Motor neuron (in vitro differentiated cells): Measurements from ENCODE around the gene AKR7A3. TPM values are rescaled to one million over a fixed set of nuclear protein-coding genes. Genes with fewer than 3 reads are reported as not detected.
A peak's percentile ranks its signal among the peaks of the same experiment; 100 is the strongest.
"Not testable (repeated sequence)": the region's sequence is repeated elsewhere in the genome, so short reads cannot be mapped to it uniquely, and the experiment has no call there.

Source experiments
- ATAC-seq, 8 experiments: fragments of 200-7000 bp; cut with Tn5 transposase; replicated peaks in 6 of 8; 2 replicates each; pipeline ENCODE4 v1.8.0; 2021; ENCODE audit warnings: mild to moderate bottlenecking in 8 of 8, moderate library complexity in 8 of 8
- H3K27ac ChIP-seq, 2 donors: fragments of 250-450 bp; sonication (Bioruptor Pico); 2 replicates each; pipeline ENCODE4 v1.9.0; 2021; ENCODE audit warnings: antibody characterized with exemption in 2 of 2, mild to moderate bottlenecking in 2 of 2, moderate library complexity in 1 of 2
- H3K4me1 ChIP-seq, 2 donors: fragments of 250-450 bp; sonication (Bioruptor Pico); replicated peaks in 1 of 2; 2 replicates each; pipeline ENCODE4 v1.6.1; 2021; ENCODE audit warnings: antibody characterized with exemption in 2 of 2, mild to moderate bottlenecking in 2 of 2, moderate library complexity in 1 of 2
- H3K4me3 ChIP-seq, 5 donors: fragments of 250-450 bp; sonication (Bioruptor Pico); 2 replicates each; pipeline ENCODE4 v1.9.0; 2021; ENCODE audit warnings: antibody characterized with exemption in 5 of 5, mild to moderate bottlenecking in 5 of 5, moderate library complexity in 4 of 5
- WGBS, 10 experiments: fragments of 450-650 bp; shearing (Covaris generic); methylation state at CpG; one replicate each; pipeline ENCODE4 v1.0.0; 2022; 5-methylcytosine and 5-hydroxymethylcytosine counted together
- in situ Hi-C, 9 experiments: fragments of 400-800 bp; cut with MboI; loops; one replicate each; pipeline ENCODE4 v1.15.0; 2021; ENCODE audit warnings: low sequenced_read_pairs in 9 of 9, low pct_unique_long_range_greater_than_20kb in 2 of 9; ENCODE audit not compliant: unreplicated experiment in 9 of 9
- total RNA-seq, 8 experiments: library from RNA; unstranded; fragments of 300-600 nt; gene quantifications; 2 replicates each; pipeline versions ENCODE4 v1.2.3 to v1.2.4, GENCODE V29; 2022

The AKR7A3 gene
- total RNA-seq, 8 experiments from 2014 or later: 0.43 to 1.2 (median 0.84) TPM

DNA sequence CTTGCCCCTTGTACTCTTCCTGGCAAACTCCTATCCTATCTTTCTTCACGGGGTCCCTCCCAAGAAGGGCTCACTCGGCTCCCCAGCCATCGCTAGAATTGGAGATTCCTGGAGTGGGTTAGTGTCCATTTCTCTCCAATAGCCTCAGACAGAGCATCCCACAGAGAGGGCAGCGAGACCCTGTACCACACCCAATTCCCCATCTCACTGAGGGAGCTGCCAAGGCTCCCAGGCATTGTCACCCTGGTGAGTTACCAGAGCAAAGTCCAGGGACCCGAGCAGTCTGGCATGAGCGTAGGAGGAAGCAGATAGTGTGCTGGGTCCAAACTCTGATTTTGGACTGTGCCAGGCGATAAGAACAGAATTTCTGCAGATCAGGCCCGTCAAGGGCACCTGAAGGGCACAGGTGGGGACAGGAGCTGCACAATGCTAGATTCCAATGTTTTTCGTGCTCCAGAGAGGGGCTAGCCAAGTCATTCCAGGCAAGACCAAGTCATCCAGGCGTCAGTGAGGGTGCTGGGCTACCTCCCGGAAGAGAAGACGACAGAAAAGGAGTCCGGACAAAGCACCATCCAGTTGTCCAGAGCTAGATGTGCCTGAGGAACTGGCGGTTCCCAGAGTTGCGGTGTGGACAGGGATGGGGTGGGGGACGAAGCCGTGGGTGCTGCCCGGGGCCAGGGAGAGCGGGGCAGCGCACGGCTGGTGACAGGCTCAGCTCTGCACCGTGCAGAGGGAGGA, 15.3 kb downstream of the AKR7A3 start:
- in situ Hi-C loops: no loop called here
- no peaks in the 10 kb centered on the region for H3K4me1 ChIP-seq
- ATAC-seq: peak in 2 of 8 experiments; percentile 6 to 8
- H3K27ac ChIP-seq: no peak overlapping the region
- 80 to 100% (median 90%) methylated on average over 1 to 9 of the region's 22 CpGs; no CpG with 5 or more reads in 3 of the 10 experiments for WGBS, 10 experiments
- H3K4me3 ChIP-seq: no peak overlapping the region

GRCh38 chr1:19272064-19272463, 16.5 kb downstream of the AKR7A3 start:
- peak in 3 of 8 experiments; percentile 66 to 70 (median 66) for ATAC-seq
- H3K4me3 ChIP-seq: no peak overlapping the region
- no peak overlapping the region for H3K27ac ChIP-seq
- no peaks in the 10 kb centered on the region for H3K4me1 ChIP-seq
- in situ Hi-C loops: no loop called here

- H3K4me1 ChIP-seq, in situ Hi-C loops, H3K27ac ChIP-seq, H3K4me3 ChIP-seq: not testable (repeated sequence)
- WGBS, 10 experiments: 76% methylated on average over 6 of the region's 6 CpGs; no CpG with 5 or more reads in 9 of the 10 experiments
- ATAC-seq: peak in 3 of 8 experiments; percentile 47 to 84 (median 52)
These were observed 18.2 kb downstream of the AKR7A3 start for GRCh38 chr1:19270343-19270730.

GRCh38 chr1:19269427-19270342, 18.9 kb downstream of the AKR7A3 start:
- H3K4me1 ChIP-seq, H3K4me3 ChIP-seq, in situ Hi-C loops, H3K27ac ChIP-seq, ATAC-seq: not testable (repeated sequence)
- WGBS, 10 experiments: 31 to 90% (median 64%) methylated on average over 1 to 5 of the region's 9 CpGs; no CpG with 5 or more reads in 2 of the 10 experiments

DNA sequence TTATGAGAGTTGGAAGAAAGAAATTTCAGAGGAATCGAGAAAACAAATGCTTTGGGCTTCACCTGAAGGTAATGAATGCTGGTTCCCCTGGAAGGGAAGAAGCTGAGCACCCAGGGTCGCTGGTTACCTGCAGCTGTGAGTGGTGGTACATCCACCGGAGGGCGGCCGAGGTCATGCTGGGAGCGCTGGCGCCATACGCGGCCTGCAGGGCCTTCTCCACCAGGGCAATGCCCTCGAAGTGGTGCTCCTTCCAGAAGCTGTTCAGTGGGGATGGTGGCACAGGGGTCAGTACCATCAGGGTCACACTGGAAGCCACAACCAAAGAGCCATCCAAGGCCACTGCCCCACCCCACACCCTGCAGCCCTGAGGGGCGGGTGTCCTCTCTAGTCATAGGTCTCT, 20.1 kb downstream of the AKR7A3 start:
- no peak overlapping the region for H3K4me3 ChIP-seq
- no peak for ATAC-seq
- H3K4me1 ChIP-seq: no peaks in the 10 kb centered on the region
- in situ Hi-C loops: no loop called here
- no peak overlapping the region for H3K27ac ChIP-seq
- WGBS, 10 experiments: 58 to 81% (median 76%) methylated on average over 1 to 11 of the region's 11 CpGs; no CpG with 5 or more reads in 1 of the 10 experiments

- in situ Hi-C loops: no loop called here
These were observed 25.8 kb downstream of the AKR7A3 start for GRCh38 chr1:19262744-19263143.

DNA sequence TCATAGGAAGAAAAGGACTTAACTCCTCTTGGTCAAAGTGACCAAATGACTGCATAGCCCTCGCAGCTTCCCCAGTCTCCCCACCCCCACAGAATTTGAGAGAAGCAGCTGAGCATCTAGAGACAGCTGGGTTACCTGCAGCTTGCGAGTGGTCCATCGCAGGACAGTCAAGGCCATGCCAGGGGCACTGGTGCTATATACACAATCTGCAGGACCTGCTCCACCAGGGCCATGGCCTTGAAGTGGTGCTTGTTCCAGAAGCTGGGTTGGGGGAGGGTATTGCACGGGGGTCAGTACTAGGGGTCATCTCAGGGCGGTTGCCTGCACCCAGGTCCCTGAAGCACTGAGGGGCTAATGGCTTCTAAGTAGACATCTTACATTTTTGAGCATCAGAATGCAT, 26.5 kb downstream of the AKR7A3 start:
- in situ Hi-C loops: no loop called here
- 83 to 100% (median 87%) methylated on average over 1 to 2 of the region's 5 CpGs; no CpG with 5 or more reads in 6 of the 10 experiments for WGBS, 10 experiments
- Histone ChIP-seq H3K27ac (no peak overlapping the region), H3K4me3 (no peak overlapping the region), H3K4me1 (no peaks in the 10 kb centered on the region)
- no peak for ATAC-seq

More at GRCh38 chr1:19262744-19263143, 25.8 kb downstream of the AKR7A3 start:
- ATAC-seq: no peak
- 85 to 100% (median 94%) methylated on average over 1 to 5 of the region's 5 CpGs; no CpG with 5 or more reads in 5 of the 10 experiments for whole genome bisulfite sequencing, 10 experiments
- H3K27ac ChIP-seq: no peak overlapping the region
- no peak overlapping the region for H3K4me3 ChIP-seq
- H3K4me1 ChIP-seq: no peaks in the 10 kb centered on the region

DNA sequence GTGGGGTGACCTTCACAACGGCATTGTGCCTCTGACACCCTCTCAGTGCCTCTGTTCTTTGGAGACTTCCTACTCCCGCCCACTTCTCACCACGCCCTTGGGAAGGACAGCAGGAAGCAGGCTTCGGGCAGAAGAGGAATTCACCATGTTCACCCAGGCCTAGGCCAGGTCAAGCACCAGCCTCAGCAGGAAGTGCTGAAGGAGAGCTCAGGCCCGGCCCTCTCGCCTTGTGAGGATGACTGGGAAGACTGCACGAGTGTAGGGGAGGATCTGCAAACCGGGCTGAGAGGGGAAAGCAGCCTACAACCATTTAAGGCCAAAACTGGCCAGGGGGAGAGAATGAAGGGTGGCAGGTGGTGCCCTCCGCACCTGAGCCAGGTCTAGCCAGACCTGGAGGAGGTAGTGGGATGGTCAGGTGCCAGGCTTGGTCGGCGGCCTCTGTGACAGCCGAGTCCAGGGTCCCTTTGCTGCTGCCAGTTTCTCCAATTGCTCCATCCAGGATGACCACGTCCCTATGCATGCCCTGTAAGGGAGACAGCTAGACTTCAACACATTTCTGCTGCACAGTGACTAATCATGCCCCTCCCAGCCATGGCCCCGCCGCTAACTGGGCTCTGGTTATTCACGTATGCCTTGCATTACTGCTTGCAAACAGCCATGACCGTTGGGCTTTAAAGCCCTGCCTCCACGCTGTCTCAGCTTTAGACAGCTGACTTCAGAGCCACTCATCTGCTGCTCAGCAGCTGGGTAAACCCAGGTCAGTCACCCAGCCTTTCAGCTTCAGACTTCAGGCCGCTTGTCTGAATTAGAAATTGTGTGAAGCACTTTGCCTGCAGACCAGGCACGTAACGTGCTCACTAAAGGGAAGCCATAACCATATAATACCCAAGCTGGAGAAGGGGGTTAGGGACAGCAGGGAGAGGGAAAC, 28.1 kb downstream of the AKR7A3 start:
- Histone ChIP-seq H3K27ac (no peak overlapping the region), H3K4me1 (no peaks in the 10 kb centered on the region), H3K4me3 (no peak overlapping the region)
- WGBS, 10 experiments: 35 to 90% (median 82%) methylated on average over 1 to 16 of the region's 21 CpGs; no CpG with 5 or more reads in 2 of the 10 experiments
- in situ Hi-C loops: no loop called here
- peak; percentile 39 to 97 (median 59) for ATAC-seq

DNA sequence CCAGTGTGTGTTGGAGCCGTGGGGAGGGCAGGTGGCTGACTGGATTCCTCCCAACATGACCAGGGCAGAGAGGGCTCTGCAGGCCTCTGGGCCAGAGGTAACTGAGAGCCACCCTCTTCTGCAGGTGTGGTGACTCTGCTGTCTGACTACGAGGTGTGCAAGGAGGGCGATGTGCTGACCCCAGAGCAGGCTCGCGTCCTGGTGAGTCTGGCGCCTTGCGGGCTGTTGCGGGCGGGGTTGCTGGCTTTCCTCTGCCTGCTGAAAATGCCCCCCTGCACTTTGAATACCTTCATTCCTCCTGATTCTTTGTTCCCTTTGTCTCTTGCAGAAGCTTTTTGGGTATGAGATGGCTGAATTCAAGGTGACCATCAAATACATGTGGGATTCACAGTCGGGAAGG, 30.2 kb downstream of the AKR7A3 start:
- ATAC-seq: no peak
- H3K27ac ChIP-seq: no peak overlapping the region

GRCh38 chr1:19257178-19257914, 31.2 kb downstream of the AKR7A3 start:
- Histone ChIP-seq H3K4me3 (no peak overlapping the region), H3K4me1 (peaks cover 10% of the 10 kb centered on the region in 2 donors), H3K27ac (no peak overlapping the region)
- in situ Hi-C loops: loop anchor here in 1 of 9 experiments (10.0 kb wide), 1 partner anchor 47 kb away; no protein-coding TSS in a partner anchor
- 49 to 83% (median 78%) methylated on average over 3 to 12 of the region's 15 CpGs; no CpG with 5 or more reads in 4 of the 10 experiments for WGBS, 10 experiments
- ATAC-seq: no peak

More for the DNA sequence above, 30.2 kb downstream of the AKR7A3 start:
- Histone ChIP-seq H3K4me3 (no peak overlapping the region), H3K4me1 (peaks cover 1% of the 10 kb centered on the region in 2 donors)
- in situ Hi-C loops: loop anchor here in 1 of 9 experiments (10.0 kb wide), 1 partner anchor 46 kb away; no protein-coding TSS in a partner anchor
- WGBS, 10 experiments: 92 to 100% (median 99%) methylated on average over 1 to 10 of the region's 10 CpGs; no CpG with 5 or more reads in 4 of the 10 experiments

DNA sequence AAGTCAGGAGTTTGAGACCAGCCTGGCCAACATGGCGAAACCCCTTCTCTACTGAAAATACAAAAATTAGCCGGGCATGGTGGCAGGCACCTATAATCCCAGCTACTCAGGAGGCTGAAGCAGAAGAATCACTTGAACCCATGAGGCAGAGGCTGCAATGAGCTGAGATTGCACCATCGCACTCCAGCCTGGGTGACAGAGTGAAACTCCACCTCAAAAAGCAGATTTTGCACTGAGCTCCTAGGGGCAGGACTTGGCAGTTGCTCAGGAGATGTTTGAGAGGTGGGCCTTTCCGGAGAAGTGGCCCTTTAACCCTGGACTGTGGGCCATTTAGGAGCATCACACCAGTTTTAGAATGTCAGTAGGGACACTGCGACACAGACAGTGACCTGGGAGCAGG, 32.3 kb downstream of the AKR7A3 start:
- not testable (repeated sequence) for H3K4me3 ChIP-seq, ATAC-seq, H3K27ac ChIP-seq
- in situ Hi-C loops: loop anchor here in 1 of 9 experiments (10.0 kb wide), 1 partner anchor 48 kb away; no protein-coding TSS in a partner anchor
- 75 to 100% (median 98%) methylated on average over 1 to 4 of the region's 5 CpGs; no CpG with 5 or more reads in 5 of the 10 experiments for WGBS, 10 experiments
- H3K4me1 ChIP-seq: peaks cover 10% of the 10 kb centered on the region in 2 donors
